ENCODE data around the gene APOC1. TPM values are rescaled to one million over a fixed set of nuclear protein-coding genes. Genes with fewer than 3 reads are reported as not detected.

APOC1 gene
- total and polyA plus RNA-seq, 8 donors, result 9.2 to 569 (median 12.6) TPM

DNA sequence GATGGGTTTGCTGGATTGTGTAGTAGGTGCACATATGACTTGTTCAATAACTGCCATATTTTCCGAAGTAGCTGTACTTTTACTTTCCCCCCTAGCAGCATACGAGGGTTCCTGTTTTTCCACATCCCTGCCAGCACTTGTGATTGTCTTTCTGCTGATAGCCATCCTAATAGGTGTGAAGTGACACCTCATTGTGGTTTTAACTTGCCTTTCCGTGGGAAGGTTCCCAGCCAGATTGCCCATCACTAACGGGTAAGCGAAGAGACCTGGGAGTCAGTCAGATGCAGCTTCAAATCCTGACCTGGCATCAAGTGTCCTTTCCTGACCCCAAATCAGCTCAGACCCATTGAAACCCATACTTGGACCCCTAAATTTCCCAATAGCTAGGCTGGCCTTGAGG, 45.3 kb downstream of the APOC1 start:
- DNase-seq (no peak), ATAC-seq (no peak)
- Histone ChIP-seq H3K4me1 (peaks cover 7 to 29% of the 10 kb centered on the region in 2 donors), H3K27me3 (no peaks in the 10 kb centered on the region), H3K36me3 (peaks cover 0 to 43% of the 10 kb centered on the region in 2 donors), H3K4me3 (no peak overlapping the region), H3K9me3 (no peaks in the 10 kb centered on the region), H3K27ac (no peak overlapping the region)
- intact Hi-C loops (cut with DNase I), result no loop called here
- TF ChIP-seq, protein P1, sequence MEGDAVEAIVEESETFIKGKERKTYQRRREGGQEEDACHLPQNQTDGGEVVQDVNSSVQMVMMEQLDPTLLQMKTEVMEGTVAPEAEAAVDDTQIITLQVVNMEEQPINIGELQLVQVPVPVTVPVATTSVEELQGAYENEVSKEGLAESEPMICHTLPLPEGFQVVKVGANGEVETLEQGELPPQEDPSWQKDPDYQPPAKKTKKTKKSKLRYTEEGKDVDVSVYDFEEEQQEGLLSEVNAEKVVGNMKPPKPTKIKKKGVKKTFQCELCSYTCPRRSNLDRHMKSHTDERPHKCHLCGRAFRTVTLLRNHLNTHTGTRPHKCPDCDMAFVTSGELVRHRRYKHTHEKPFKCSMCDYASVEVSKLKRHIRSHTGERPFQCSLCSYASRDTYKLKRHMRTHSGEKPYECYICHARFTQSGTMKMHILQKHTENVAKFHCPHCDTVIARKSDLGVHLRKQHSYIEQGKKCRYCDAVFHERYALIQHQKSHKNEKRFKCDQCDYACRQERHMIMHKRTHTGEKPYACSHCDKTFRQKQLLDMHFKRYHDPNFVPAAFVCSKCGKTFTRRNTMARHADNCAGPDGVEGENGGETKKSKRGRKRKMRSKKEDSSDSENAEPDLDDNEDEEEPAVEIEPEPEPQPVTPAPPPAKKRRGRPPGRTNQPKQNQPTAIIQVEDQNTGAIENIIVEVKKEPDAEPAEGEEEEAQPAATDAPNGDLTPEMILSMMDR (IDR thresholded peaks at IDR 0.05), result no peak

DNA sequence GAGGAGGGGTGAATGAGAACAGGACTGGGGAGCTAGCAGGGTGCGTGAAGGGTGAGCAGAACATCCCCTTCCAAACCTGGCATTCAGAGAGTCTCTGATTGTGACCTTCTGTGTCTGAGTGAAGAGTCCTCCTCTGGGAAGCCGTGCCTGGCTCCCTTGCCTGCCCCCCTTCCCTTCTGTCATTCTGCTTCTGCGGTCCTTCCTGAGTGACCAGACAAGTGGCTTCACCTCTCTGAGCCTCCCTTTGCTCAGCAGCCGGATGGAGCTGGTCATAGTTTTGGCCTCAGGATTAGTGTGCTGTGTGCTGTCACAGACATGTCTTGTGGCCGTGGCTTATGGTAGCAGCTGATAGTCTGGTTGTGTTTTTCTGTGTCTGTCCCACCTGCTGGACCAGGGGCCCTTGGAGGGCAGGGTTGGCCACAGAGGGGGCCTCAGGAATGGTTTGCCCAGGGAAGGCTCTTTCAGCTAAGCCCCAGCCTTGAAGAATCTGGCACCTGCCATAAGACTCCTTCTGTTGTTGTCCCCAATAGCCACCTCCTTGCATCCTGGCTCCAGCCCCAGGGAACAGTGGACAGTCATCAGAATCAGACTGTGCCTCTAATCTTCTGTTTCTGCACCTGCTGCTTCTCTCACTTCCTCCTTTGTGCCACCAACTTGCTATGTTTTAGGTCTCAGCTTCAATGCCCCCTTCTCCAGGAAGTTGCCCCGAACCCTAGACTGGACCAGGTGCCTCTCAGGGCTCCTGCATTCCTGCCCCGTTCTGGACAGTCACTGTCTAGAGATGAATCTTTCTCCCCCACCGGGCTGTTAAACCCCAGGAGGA, 46.7 kb downstream of the APOC1 start:
- Histone ChIP-seq H3K27me3 (no peaks in the 10 kb centered on the region), H3K4me3 (no peak overlapping the region), H3K4me1 (peaks cover 4 to 23% of the 10 kb centered on the region in 2 donors), H3K9me3 (no peaks in the 10 kb centered on the region), H3K27ac (no peak overlapping the region), H3K36me3 (peaks cover 0 to 57% of the 10 kb centered on the region in 2 donors)
- intact Hi-C loops (cut with DNase I), result no loop called here
- ATAC-seq, result no peak
- no peak for DNase-seq
- TF ChIP-seq, protein P1 (IDR thresholded peaks at IDR 0.05), result no peak

DNA sequence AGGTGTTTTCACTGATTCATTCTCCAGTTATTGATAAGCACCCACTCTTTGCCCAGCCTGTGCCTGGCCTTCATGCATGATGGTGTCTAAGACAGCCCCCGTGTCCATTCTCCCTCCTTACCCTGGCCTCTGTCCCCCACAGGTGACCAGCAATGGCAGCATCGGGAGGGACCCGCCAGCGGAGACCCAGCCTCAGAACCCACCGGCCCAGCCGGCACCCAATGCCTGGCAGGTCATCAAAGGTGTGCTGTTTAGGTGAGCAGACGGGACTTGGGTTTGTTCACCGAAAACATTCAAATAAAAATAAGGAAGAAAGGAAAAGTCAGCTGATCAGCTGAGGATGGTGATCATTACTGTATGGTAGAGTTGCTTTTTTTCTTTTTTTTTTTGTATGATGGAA, 47.4 kb downstream of the APOC1 start:
- no peaks in the 10 kb centered on the region for H3K9me3 ChIP-seq
- no peak for DNase-seq
- intact Hi-C loops (cut with DNase I), result no loop called here
- no peak for ATAC-seq
- TF ChIP-seq, protein P1 (IDR thresholded peaks at IDR 0.05), result no peak
- no peak overlapping the region for H3K4me3 ChIP-seq
- H3K36me3 ChIP-seq, result peaks cover 0 to 64% of the 10 kb centered on the region in 2 donors
- no peaks in the 10 kb centered on the region for H3K27me3 ChIP-seq
- H3K27ac ChIP-seq, result no peak overlapping the region
- H3K4me1 ChIP-seq, result peaks cover 0 to 16% of the 10 kb centered on the region in 2 donors

DNA sequence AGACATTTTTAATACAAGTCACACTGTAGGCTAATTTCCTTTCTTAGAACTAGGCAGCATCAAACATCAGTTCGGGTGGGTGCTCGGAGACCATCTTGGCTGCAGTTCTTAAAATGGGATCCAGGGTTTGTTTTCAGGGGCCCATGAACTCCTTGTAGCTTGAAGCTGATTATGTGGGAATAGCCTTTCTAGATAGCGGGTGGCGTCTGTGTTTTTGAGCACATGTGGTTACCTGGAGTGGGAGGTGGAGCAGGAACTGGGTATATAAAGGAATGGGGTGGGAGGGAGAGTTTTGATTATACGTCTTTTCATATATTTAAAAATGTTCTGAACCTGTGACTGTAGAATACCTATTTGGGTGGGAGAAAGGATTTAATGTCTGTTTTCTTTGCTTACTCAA, 53.7 kb downstream of the APOC1 start:
- intact Hi-C loops (cut with DNase I), result no loop called here
- peaks cover 0 to 72% of the 10 kb centered on the region in 2 donors for H3K36me3 ChIP-seq

DNA sequence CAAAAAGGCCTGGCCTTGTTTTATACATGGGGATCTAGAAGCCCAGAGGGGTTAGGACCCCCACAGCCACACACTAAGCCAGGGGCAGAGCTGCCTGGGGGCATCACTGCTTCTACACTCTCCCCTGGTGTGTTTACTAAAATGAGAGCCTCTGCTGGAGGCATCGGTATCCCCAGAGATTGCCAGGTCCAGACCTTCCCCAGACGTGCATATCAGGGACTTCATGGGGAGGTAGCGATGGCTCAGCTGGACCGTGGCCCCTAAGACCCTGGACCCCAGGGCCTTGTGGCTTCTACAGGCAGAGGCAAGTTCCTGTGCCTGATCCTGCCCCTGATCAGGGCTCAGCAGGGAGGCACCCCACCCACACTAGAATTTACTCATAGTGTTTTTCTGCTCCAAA, 54.3 kb downstream of the APOC1 start:
- Histone ChIP-seq H3K27me3 (no peaks in the 10 kb centered on the region), H3K9me3 (no peaks in the 10 kb centered on the region), H3K27ac (no peak overlapping the region), H3K4me1 (no peaks in the 10 kb centered on the region), H3K36me3 (peaks cover 0 to 73% of the 10 kb centered on the region in 2 donors), H3K4me3 (no peak overlapping the region)
- intact Hi-C loops (cut with DNase I), result no loop called here
- ATAC-seq (no peak), DNase-seq (no peak)
- TF ChIP-seq, protein P1 (IDR thresholded peaks at IDR 0.05), result no peak

More for the DNA sequence above, 53.7 kb downstream of the APOC1 start:
- no peaks in the 10 kb centered on the region for H3K4me1 ChIP-seq
- no peaks in the 10 kb centered on the region for H3K9me3 ChIP-seq
- H3K4me3 ChIP-seq, result no peak overlapping the region
- H3K27ac ChIP-seq, result no peak overlapping the region
- no peak for DNase-seq
- TF ChIP-seq, protein P1 (IDR thresholded peaks at IDR 0.05), result no peak
- H3K27me3 ChIP-seq, result no peaks in the 10 kb centered on the region
- ATAC-seq, result no peak

Other genes with a start within 250 kb of the APOC1 start
- 1 to 10 TPM; 4.1 to 5.4 TPM for gene CEACAM19, start 243.1 kb upstream of the APOC1 start, total RNA-seq
- gene CEACAM19, start 243.1 kb upstream of the APOC1 start, polyA plus RNA-seq (ENCODE audit: insufficient read length in 6 of 6), result 10 to 100 TPM; 12.8 to 21.9 (median 15.9) TPM
- gene CEACAM16, start 215.5 kb upstream of the APOC1 start, total RNA-seq, result under 1 TPM in 1 of 2 donors, not detected in 1; 0.20 TPM
- gene CEACAM16, start 215.5 kb upstream of the APOC1 start, polyA plus RNA-seq (ENCODE audit: insufficient read length in 6 of 6), result not detected
- gene BCL3, start 165.9 kb upstream of the APOC1 start, total RNA-seq, result 10 to 100 TPM; 48.2 to 79.9 TPM
- gene BCL3, start 165.9 kb upstream of the APOC1 start, polyA plus RNA-seq (ENCODE audit: insufficient read length in 6 of 6), result 10 to 100 TPM in 5 of 6 donors, 1 to 10 TPM in 1; 7.3 to 16.6 (median 12.9) TPM
- 1 to 10 TPM; 5.2 to 6.1 TPM for gene CBLC, start 136.7 kb upstream of the APOC1 start, total RNA-seq
- 1 to 10 TPM; 3.1 to 5.7 (median 3.8) TPM for gene CBLC, start 136.7 kb upstream of the APOC1 start, polyA plus RNA-seq (ENCODE audit: insufficient read length in 6 of 6)
- 100 to 1,000 TPM; 110 to 389 TPM for gene BCAM, start 105.5 kb upstream of the APOC1 start, total RNA-seq
- 100 to 1,000 TPM; 143 to 235 (median 163) TPM for gene BCAM, start 105.5 kb upstream of the APOC1 start, polyA plus RNA-seq (ENCODE audit: insufficient read length in 6 of 6)
- gene NECTIN2, start 68.3 kb upstream of the APOC1 start, total RNA-seq, result 100 to 1,000 TPM in 1 of 2 donors, 10 to 100 TPM in 1; 86.7 to 145 TPM
- 10 to 100 TPM; 66.9 to 92.1 (median 77.6) TPM for gene NECTIN2, start 68.3 kb upstream of the APOC1 start, polyA plus RNA-seq (ENCODE audit: insufficient read length in 6 of 6)
- gene TOMM40, start 23.4 kb upstream of the APOC1 start, total RNA-seq, result 10 to 100 TPM; 42.0 to 79.9 TPM
- 10 to 100 TPM; 28.8 to 48.2 (median 37.3) TPM for gene TOMM40, start 23.4 kb upstream of the APOC1 start, polyA plus RNA-seq (ENCODE audit: insufficient read length in 6 of 6)
- 100 to 1,000 TPM; 196 to 757 TPM for gene APOE, start 8.8 kb upstream of the APOC1 start, total RNA-seq
- 10 to 100 TPM; 22.6 to 45.1 (median 32.6) TPM for gene APOE, start 8.8 kb upstream of the APOC1 start, polyA plus RNA-seq (ENCODE audit: insufficient read length in 6 of 6)
- gene APOC4, start 27.6 kb downstream of the APOC1 start, total RNA-seq, result not detected
- gene APOC4, start 27.6 kb downstream of the APOC1 start, polyA plus RNA-seq (ENCODE audit: insufficient read length in 6 of 6), result not detected
- 10 to 100 TPM; 20.2 to 27.6 TPM for gene APOC2, start 31.4 kb downstream of the APOC1 start, total RNA-seq
- gene APOC2, start 31.4 kb downstream of the APOC1 start, polyA plus RNA-seq (ENCODE audit: insufficient read length in 6 of 6), result 1 to 10 TPM in 1 of 6 donors, under 1 TPM in 3, not detected in 2; 0.24 to 1.2 (median 0.41) TPM
- gene CLPTM1, start 40.8 kb downstream of the APOC1 start, total RNA-seq, result 100 to 1,000 TPM; 113 to 118 TPM
- 10 to 100 TPM; 67.1 to 84.0 (median 69.7) TPM for gene CLPTM1, start 40.8 kb downstream of the APOC1 start, polyA plus RNA-seq (ENCODE audit: insufficient read length in 6 of 6)
- 10 to 100 TPM; 13.2 to 18.7 TPM for gene RELB, start 86.9 kb downstream of the APOC1 start, total RNA-seq
- gene RELB, start 86.9 kb downstream of the APOC1 start, polyA plus RNA-seq (ENCODE audit: insufficient read length in 6 of 6), result 1 to 10 TPM; 3.7 to 6.0 (median 5.2) TPM
- 10 to 100 TPM; 62.9 to 77.5 TPM for gene CLASRP, start 124.4 kb downstream of the APOC1 start, total RNA-seq
- 10 to 100 TPM; 74.7 to 95.3 (median 85.9) TPM for gene CLASRP, start 124.4 kb downstream of the APOC1 start, polyA plus RNA-seq (ENCODE audit: insufficient read length in 6 of 6)
- 1 to 10 TPM; 1.4 to 2.0 TPM for gene ZNF296, start 161.9 kb downstream of the APOC1 start, total RNA-seq
- 1 to 10 TPM in 2 of 6 donors, under 1 TPM in 4; 0.43 to 1.4 (median 0.85) TPM for gene ZNF296, start 161.9 kb downstream of the APOC1 start, polyA plus RNA-seq (ENCODE audit: insufficient read length in 6 of 6)
- gene GEMIN7, start 164.7 kb downstream of the APOC1 start, total RNA-seq, result 10 to 100 TPM; 20.9 to 24.0 TPM
- 10 to 100 TPM; 18.9 to 25.4 (median 21.5) TPM for gene GEMIN7, start 164.7 kb downstream of the APOC1 start, polyA plus RNA-seq (ENCODE audit: insufficient read length in 6 of 6)
- gene PPP1R37, start 178.6 kb downstream of the APOC1 start, total RNA-seq, result 10 to 100 TPM; 26.8 to 29.8 TPM
- gene PPP1R37, start 178.6 kb downstream of the APOC1 start, polyA plus RNA-seq (ENCODE audit: insufficient read length in 6 of 6), result 10 to 100 TPM; 17.3 to 27.4 (median 22.4) TPM
- gene NKPD1, start 246.4 kb downstream of the APOC1 start, total RNA-seq, result not detected
- gene NKPD1, start 246.4 kb downstream of the APOC1 start, polyA plus RNA-seq (ENCODE audit: insufficient read length in 6 of 6), result under 1 TPM; 0.08 to 0.24 (median 0.17) TPM